HG03097 (cell line): ENCODE data around the gene RPA3.

Experiments
- ATAC-seq: cut with Tn5 transposase; IDR thresholded peaks from one replicate; pipeline ENCODE4 v1.9.1; 2021; ENCODE audit not compliant: unreplicated experiment, low FRiP score

Gene RPA3

DNA sequence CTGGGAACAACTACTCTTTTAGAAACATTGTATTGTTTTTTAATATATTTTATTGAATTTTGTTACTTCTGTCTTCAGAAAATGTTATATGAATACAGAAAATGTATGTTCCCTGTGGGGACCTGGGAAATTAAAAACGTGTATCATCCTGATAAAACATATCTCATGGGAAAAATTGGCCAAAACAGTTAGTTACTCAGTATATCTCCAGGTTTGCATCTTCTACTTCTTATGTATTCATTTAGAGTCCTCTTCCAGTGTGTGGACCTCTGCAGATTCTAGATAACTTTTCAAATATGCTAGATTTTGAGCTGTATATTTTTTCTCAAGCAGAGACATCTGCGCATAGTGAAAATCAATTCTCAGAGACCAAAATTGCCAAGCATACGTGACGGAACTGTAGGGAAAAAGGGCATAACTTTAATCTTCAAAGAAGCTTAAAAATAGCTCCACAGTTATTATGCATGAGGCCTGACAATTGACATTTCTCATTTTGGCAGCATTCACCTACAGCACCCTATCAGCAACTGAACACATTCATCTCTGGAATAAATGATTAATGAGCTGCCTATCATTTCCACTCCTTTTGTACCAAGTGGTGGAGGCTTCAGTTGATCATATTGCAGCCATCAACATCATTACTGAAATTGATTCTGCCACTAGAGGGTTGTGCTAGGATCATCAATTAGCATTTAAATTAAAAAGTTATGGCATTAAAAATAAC, 104.2 kb downstream of the RPA3 start:
- no peak for ATAC-seq

DNA sequence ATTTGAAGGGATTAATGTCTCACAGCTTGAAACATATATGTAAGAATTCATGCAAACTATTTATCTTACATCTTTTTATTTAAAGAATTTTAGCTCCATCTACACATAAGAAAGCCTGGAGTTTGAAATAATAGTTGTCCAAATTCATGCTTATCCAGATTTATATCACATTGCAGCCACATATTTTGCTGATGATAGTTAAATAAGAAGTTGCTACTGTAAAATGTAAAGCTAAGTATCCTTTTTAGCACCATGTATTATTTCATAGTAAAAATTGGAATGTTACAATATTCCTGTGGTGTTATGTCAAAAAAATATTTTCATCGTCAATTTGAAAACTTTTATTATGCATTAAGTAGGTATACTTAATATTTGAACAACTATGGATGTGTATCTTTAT, 105.2 kb downstream of the RPA3 start:
- no peak for ATAC-seq

DNA sequence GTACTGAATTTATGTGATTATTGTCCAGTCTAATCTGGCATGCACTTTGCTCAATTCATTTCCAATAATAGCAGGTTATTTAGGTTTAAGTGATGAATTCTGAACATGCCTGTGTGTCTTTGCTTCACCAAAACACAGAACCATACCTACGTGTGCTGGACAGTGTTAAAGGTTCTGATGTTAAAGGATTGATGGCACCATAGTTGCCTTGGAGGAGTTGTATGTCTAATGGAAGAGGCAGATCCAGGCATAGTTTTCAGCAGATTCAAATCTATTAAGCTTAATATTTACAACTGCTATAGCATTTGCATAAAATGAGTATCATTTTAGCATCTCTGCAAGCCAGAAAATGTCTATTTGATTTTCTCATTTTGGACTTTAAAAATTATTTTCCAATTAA, 105.9 kb downstream of the RPA3 start:
- no peak for ATAC-seq

DNA sequence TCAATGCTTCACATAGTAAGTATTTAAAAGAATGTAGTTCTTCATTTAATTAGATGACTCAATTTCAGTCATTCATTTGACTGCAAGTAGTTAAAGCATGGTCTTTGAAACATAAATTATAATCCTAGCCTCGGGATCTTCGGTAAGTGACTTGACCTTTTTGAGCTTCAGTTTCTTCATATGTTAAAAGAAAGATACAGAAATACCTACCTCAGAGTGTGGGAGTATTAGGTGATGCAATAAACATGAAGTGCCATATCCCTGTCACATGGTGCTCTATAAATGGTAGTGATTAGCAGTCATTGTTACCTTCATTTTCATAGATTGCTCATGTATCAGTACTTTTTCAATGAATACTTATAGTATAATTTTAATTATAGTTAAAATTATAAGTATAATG, 109.1 kb downstream of the RPA3 start:
- ATAC-seq: no peak

DNA sequence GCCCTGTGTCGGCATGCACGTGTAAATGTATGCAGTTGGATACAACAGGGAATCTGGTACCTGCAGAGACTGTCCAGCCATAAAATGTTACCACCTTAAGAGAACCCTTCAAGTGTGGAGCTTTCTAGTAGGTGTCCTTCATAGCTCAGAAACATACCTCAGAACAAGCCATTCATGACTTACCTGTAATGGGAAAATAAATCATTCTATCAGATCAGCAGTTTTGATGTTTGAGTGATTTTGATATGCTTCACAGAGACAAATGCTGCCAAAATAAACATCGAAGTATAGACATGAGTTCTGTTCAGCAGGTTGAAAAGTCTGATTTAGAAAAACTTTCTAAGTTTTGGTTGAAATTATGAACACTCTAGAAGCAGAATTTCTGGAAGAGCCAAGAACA, 111.4 kb downstream of the RPA3 start:
- no peak for ATAC-seq

DNA sequence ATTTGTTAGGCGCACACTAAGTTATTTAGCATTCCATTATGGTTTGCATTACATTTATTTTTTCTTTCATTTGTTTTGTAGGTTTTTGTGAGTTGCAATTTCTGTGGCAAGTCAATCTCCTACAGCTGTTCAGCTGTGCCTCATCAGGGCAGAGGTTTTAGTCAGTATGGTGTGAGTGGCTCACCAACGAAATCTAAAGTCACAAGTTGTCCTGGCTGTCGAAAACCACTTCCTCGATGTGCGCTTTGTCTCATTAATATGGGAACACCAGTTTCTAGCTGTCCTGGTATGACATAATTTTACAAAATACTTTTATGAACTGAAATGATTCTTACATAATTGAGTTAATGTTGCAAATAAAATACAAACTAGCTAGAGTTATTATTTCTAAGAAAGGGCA, 122.2 kb downstream of the RPA3 start:
- ATAC-seq: no peak

DNA sequence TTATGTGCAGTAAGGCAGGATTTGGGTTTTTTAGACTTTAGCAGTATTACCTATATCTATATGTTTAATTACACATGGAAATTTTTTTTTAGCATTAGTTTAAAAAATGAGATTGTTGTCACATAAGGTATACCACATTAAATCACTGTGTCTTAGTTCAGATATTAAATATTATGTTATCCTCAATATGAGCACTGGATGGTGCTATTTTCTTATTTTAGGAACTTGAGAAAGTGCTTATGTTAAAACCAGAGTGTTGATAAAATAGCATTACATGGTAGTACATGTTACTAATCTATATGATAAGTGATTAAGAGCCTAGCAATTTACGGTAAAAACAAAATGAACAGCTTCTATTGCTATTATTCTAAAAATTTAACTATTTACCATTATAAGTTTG, 123.0 kb downstream of the RPA3 start:
- ATAC-seq: no peak
